Upper lobe of left lung (tissue), 4 donors: ENCODE data around the gene DIRAS1.

Source experiments
- CTCF ChIP-seq, 6 experiments: fragments of 450-650 bp in 4 of 6; fragments of 200-600 bp in 2 of 6; sonication (generic) in 2 of 6; IDR thresholded peaks; one replicate each; pipeline ENCODE4 v1.5.1; 2016 to 2019; ENCODE audit warnings: antibody characterized with exemption in 6 of 6
- POLR2AphosphoS5 ChIP-seq, 2 donors: sonication (generic); formaldehyde crosslinking; IDR thresholded peaks; one replicate each; pipeline ENCODE4 v1.5.1; 2017; ENCODE audit warnings: antibody characterized with exemption in 2 of 2

DNA sequence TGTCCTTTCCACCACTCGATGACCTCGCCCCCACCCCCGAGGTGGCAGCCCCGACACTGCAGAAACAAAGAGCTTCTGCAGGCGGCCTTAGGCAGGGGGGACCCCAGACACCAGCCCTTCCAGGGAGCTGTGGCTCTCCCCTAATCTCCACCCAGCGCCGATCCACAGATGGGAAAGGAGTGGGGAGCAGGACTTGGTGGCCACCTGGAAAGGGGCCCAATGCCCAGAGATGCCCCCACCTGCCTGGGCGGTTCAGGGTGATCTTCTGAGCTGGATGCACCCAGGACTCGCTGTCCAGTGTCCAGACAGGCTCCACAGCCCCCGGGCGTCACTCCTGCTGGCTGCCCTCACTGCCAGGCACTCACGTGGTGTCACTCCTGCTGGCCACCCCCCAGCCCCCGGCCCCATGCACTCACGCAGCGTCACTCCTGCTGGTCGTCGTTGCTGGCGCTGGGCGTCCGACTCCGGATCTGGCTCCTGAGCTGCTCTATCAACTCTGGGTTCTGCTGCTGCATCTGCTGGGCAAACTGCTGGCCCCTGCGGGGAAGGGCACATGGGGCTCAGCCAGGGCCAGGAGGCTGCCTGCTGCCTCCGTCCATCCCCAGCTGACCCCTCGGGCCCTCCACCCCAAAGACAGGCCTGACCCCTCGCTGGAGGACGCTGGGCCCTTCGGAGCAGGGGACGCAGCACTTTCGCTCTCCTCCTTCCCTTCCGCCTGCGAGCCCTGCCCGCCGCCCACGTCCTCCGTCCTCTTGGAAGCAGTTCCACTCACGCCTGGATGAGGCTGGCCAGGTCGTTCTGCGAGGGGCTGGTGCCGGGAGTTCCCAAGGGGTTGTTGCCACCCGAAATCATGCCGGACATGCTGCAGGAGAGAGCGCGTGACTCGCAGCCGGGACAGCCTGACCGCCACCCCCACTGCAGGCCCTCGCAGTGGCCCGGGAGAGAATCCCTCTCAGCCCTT lies 36.0 kb upstream of the DIRAS1 start:
- TF ChIP-seq CTCF (IDR thresholded peaks at IDR 0.05) (no peak), POLR2AphosphoS5 (IDR thresholded peaks at IDR 0.05) (no peak)
